Lower leg skin (tissue), 3 donors: ENCODE measurements around the gene DCAKD.

Source experiments
- CTCF ChIP-seq, 3 donors: fragments of 450-650 bp; IDR thresholded peaks; one replicate each; pipeline ENCODE4 v1.5.1; 2016; ENCODE audit warnings: antibody characterized with exemption in 3 of 3, mild to moderate bottlenecking in 3 of 3, moderate library complexity in 2 of 3
- POLR2A ChIP-seq, 2 donors: fragments of 450-650 bp; IDR thresholded peaks; one replicate each; pipeline ENCODE4 v1.6.1; 2016 to 2017; ENCODE audit warnings: antibody characterized with exemption in 2 of 2, mild to moderate bottlenecking in 1 of 2, moderate library complexity in 1 of 2

DNA sequence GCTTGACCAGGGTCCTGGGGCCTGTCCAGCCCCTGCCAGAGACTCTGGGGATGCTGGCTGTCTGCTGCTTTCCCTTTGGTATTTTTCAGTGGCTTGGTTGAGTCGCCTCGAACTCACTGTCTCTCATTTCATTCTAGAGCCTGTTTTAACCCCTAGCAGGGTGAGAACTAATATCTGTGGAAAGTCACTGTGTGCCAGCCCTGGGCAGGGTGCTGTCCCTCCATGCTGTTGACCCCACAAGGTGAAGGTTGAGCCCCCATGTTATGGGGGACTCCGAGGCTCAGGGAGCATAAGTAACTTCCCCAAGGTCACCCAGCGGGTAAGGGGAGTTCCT is 33.0 kb downstream of the DCAKD start:
- TF ChIP-seq CTCF (IDR thresholded peaks at IDR 0.05) (no peak), POLR2A (IDR thresholded peaks at IDR 0.05) (no peak)
